GM23338 (cell line): ENCODE data around the gene SASH1. TPM values are rescaled to one million over a fixed set of nuclear protein-coding genes. Genes with fewer than 3 reads are reported as not detected.

Experiments used
- ATAC-seq: fragments of 200-7000 bp; cut with Tn5 transposase; 3 replicates; pipeline ENCODE4 v1.9.1; 2020
- DNase-seq: peaks from one replicate; pipeline ENCODE4 v3.0.0-alpha.2; 2015; ENCODE audit warnings: low spot score
- H2AFZ ChIP-seq: fragments of 200-600 bp; sonication (generic); 2 replicates; pipeline ENCODE4 v1.8.0; 2016; ENCODE audit warnings: antibody characterized with exemption, mild to moderate bottlenecking, moderate library complexity
- H3F3A ChIP-seq: fragments of 200-600 bp; sonication (generic); replicated peaks from 2 replicates; pipeline ENCODE4 v1.8.0; 2017; ENCODE audit warnings: antibody characterized with exemption, mixed run types, low read depth
- H3K27ac ChIP-seq: fragments of 200-600 bp; sonication (generic); 2 replicates; pipeline ENCODE4 v1.6.1; 2016; ENCODE audit warnings: low read depth
- H3K27me3 ChIP-seq: fragments of 200-600 bp; sonication (generic); 2 replicates; pipeline ENCODE4 v1.8.0; 2016; ENCODE audit warnings: mild to moderate bottlenecking, mixed run types, moderate library complexity; ENCODE audit not compliant: insufficient read depth
- H3K36me3 ChIP-seq: fragments of 200-600 bp; sonication (generic); 2 replicates; pipeline ENCODE4 v1.8.0; 2016; ENCODE audit warnings: mild to moderate bottlenecking; ENCODE audit not compliant: insufficient read depth
- H3K4me1 ChIP-seq: fragments of 200-600 bp; sonication (generic); 2 replicates; pipeline ENCODE4 v1.8.0; 2016; ENCODE audit warnings: mild to moderate bottlenecking, moderate library complexity; ENCODE audit not compliant: insufficient read depth
- H3K4me2 ChIP-seq: fragments of 200-600 bp; sonication (generic); 2 replicates; pipeline ENCODE4 v1.7.1; 2017; ENCODE audit warnings: mixed run types
- H3K4me3 ChIP-seq: fragments of 200-600 bp; sonication (generic); 2 replicates; pipeline ENCODE4 v1.6.1; 2016; ENCODE audit warnings: mixed run types
- H3K79me2 ChIP-seq: fragments of 200-600 bp; sonication (generic); replicated peaks from 2 replicates; pipeline ENCODE4 v1.8.0; 2017; ENCODE audit warnings: mild to moderate bottlenecking; ENCODE audit not compliant: insufficient read depth
- H3K9me2 ChIP-seq: fragments of 200-600 bp; sonication (generic); 2 replicates; pipeline ENCODE4 v1.8.0; 2017; ENCODE audit not compliant: insufficient read depth
- H4K20me1 ChIP-seq: fragments of 200-600 bp; sonication (generic); replicated peaks from 2 replicates; pipeline ENCODE4 v1.8.0; 2017; ENCODE audit warnings: mild to moderate bottlenecking; ENCODE audit not compliant: insufficient read depth
- H3K27ac Mint-ChIP-seq: 2 replicates; pipeline ENCODE4 v1.8.0; 2020; ENCODE audit warnings: inconsistent platforms, mild to moderate bottlenecking, moderate library complexity, mixed read lengths
- H3K27me3 Mint-ChIP-seq: 3 replicates; pipeline ENCODE4 v1.8.0; 2022; ENCODE audit warnings: low read depth, mild to moderate bottlenecking, moderate library complexity, mixed read lengths, inconsistent platforms; ENCODE audit not compliant: insufficient read depth, poor library complexity
- H3K36me3 Mint-ChIP-seq: 3 replicates; pipeline ENCODE4 v1.8.0; 2021; ENCODE audit warnings: low read depth, mild to moderate bottlenecking, inconsistent platforms, moderate library complexity, mixed read lengths
- H3K4me1 Mint-ChIP-seq: 3 replicates; pipeline ENCODE4 v1.8.0; 2020; ENCODE audit warnings: mild to moderate bottlenecking, inconsistent platforms, mixed read lengths
- H3K4me3 Mint-ChIP-seq: 3 replicates; pipeline ENCODE4 v1.8.0; 2021; ENCODE audit warnings: moderate library complexity, mild to moderate bottlenecking, inconsistent platforms, mixed read lengths
- H3K9me3 Mint-ChIP-seq: 3 replicates; pipeline ENCODE4 v1.8.0; 2020; ENCODE audit warnings: moderate library complexity, mild to moderate bottlenecking, inconsistent platforms, mixed read lengths
- CREB1 ChIP-seq: fragments of 250-450 bp; sonication (Bioruptor Pico); IDR thresholded peaks from 2 replicates; pipeline ENCODE4 v1.5.0; 2020; ENCODE audit warnings: low read depth, mild to moderate bottlenecking, moderate library complexity
- CTCF ChIP-seq, 2 experiments: fragments of 200-600 bp in 1 of 2; sonication (generic) in 1 of 2; conservative IDR thresholded peaks; 2 replicates each; pipeline versions ENCODE4 v1.5.1 to v1.6.1; 2016 to 2017; ENCODE audit warnings: antibody characterized with exemption in 2 of 2, low read depth in 2 of 2, mild to moderate bottlenecking in 2 of 2, moderate library complexity in 1 of 2
- ETS1 ChIP-seq: IDR thresholded peaks from 2 replicates; pipeline ENCODE4 v1.6.1; 2016; ENCODE audit warnings: antibody characterized with exemption
- EZH2 ChIP-seq: fragments of 200-600 bp; sonication (generic); IDR thresholded peaks from one replicate; pipeline ENCODE4 v1.8.0; 2017; ENCODE audit warnings: antibody characterized with exemption, mild to moderate bottlenecking, low read depth; ENCODE audit not compliant: unreplicated experiment
- EZH2phosphoT487 ChIP-seq: fragments of 200-600 bp; sonication (generic); IDR thresholded peaks from one replicate; pipeline ENCODE4 v1.8.1; 2018; ENCODE audit warnings: antibody characterized with exemption; ENCODE audit not compliant: unreplicated experiment
- JUNB ChIP-seq: IDR thresholded peaks from one replicate; pipeline ENCODE4 v1.6.1; 2016; ENCODE audit warnings: antibody characterized with exemption; ENCODE audit not compliant: unreplicated experiment
- NANOG ChIP-seq: IDR thresholded peaks from 2 replicates; pipeline ENCODE4 v1.6.1; 2016; ENCODE audit warnings: antibody characterized with exemption, borderline replicate concordance
- POLR2AphosphoS5 ChIP-seq: IDR thresholded peaks from 2 replicates; pipeline ENCODE4 v1.6.1; 2016; ENCODE audit warnings: antibody characterized with exemption, low read depth
- STAT1 ChIP-seq: IDR thresholded peaks from one replicate; pipeline ENCODE4 v1.6.1; 2016; ENCODE audit warnings: antibody characterized with exemption; ENCODE audit not compliant: unreplicated experiment
- ZNF114 ChIP-seq: fragments of 250-450 bp; sonication (Bioruptor Pico); IDR thresholded peaks from 2 replicates; pipeline ENCODE4 v1.5.0; 2020; ENCODE audit warnings: mild to moderate bottlenecking, moderate library complexity
- ZNF331 ChIP-seq: fragments of 250-450 bp; sonication (Bioruptor Pico); IDR thresholded peaks from 2 replicates; pipeline ENCODE4 v1.5.0; 2020; ENCODE audit warnings: low read depth, mild to moderate bottlenecking, moderate library complexity
- ZNF462 ChIP-seq: fragments of 250-450 bp; sonication (Bioruptor Pico); IDR thresholded peaks from 2 replicates; pipeline ENCODE4 v1.5.0; 2020; ENCODE audit warnings: mild to moderate bottlenecking, moderate library complexity
- polyA plus RNA-seq: library from polyadenylated mRNA; unstranded; fragments of >200 nt; fragmentation: Nextera tagmentation; extraction: Ambion mirVana; gene quantifications from 2 replicates; pipeline ENCODE4 v1.2.1, GENCODE V29; 2016
- total RNA-seq: library from RNA; depleted of rRNA; stranded (reverse); fragments of >200 nt; shearing (Covaris generic); gene quantifications from 2 replicates; pipeline ENCODE4 v1.2.3, GENCODE V29; 2014
- TF ChIP-seq, protein P1 (sequence below): IDR thresholded peaks from one replicate; pipeline ENCODE4 v1.6.1; 2018; ENCODE audit warnings: antibody characterized with exemption; ENCODE audit not compliant: unreplicated experiment

SASH1 gene
- total and polyA plus RNA-seq, 2 experiments from 2014 or later, result 8.2 to 30.2 TPM

DNA sequence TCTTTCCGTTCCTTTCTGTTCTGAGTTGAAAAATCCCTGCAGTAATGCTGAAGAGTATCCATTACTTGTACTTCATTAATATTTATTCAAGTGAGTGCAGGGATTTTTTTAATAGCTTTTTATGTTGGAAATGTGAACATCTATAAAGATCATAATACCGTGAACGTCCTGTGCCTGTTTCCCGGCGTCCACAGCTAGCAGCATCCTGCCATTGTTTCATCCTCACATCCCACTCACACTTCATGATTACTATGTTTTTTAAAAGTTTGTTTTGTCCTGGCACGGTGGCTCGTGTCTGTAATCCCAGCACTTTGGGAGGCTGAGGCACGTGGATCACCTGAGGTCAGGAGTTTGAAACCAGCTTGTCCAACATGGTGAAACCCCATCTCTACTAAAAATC is 54.3 kb downstream of the SASH1 start:
- Histone ChIP-seq H2AFZ (no peak overlapping the region), H3K27ac (no peak overlapping the region), H3K4me3 (no peak overlapping the region), H3K79me2 (peaks cover 10% of the 10 kb centered on the region), H4K20me1 (peaks cover 3% of the 10 kb centered on the region; the same call in 1 of the 2 replicates), H3K4me2 (no peak overlapping the region), H3F3A (no peaks in the 10 kb centered on the region), H3K9me2 (no peaks in the 10 kb centered on the region), H3K4me1 (no peaks in the 10 kb centered on the region), H3K27me3 (no peaks in the 10 kb centered on the region), H3K36me3 (no peaks in the 10 kb centered on the region)
- Mint-ChIP-seq H3K4me3 (no peak overlapping the region), H3K27ac (peak overlapping the region; percentile 72; the same call in 1 of the 2 replicates), H3K27me3 (peaks cover 1% of the 10 kb centered on the region), H3K4me1 (peaks cover 12% of the 10 kb centered on the region; the same call in 2 of the 3 replicates), H3K9me3 (no peaks in the 10 kb centered on the region), H3K36me3 (peaks cover 15% of the 10 kb centered on the region; the same call in 1 of the 3 replicates)
- DNase-seq (no peak), ATAC-seq (no peak)
- TF ChIP-seq CTCF (conservative IDR thresholded peaks at IDR 0.05; ENCODE audit: low read depth in 2 of 2), result no peak
- TF ChIP-seq ZNF114 (CRISPR knock-in tag), result no peak
- TF ChIP-seq STAT1, result no peak
- TF ChIP-seq EZH2phosphoT487, result no peak
- TF ChIP-seq EZH2, result no peak
- TF ChIP-seq, protein P1, sequence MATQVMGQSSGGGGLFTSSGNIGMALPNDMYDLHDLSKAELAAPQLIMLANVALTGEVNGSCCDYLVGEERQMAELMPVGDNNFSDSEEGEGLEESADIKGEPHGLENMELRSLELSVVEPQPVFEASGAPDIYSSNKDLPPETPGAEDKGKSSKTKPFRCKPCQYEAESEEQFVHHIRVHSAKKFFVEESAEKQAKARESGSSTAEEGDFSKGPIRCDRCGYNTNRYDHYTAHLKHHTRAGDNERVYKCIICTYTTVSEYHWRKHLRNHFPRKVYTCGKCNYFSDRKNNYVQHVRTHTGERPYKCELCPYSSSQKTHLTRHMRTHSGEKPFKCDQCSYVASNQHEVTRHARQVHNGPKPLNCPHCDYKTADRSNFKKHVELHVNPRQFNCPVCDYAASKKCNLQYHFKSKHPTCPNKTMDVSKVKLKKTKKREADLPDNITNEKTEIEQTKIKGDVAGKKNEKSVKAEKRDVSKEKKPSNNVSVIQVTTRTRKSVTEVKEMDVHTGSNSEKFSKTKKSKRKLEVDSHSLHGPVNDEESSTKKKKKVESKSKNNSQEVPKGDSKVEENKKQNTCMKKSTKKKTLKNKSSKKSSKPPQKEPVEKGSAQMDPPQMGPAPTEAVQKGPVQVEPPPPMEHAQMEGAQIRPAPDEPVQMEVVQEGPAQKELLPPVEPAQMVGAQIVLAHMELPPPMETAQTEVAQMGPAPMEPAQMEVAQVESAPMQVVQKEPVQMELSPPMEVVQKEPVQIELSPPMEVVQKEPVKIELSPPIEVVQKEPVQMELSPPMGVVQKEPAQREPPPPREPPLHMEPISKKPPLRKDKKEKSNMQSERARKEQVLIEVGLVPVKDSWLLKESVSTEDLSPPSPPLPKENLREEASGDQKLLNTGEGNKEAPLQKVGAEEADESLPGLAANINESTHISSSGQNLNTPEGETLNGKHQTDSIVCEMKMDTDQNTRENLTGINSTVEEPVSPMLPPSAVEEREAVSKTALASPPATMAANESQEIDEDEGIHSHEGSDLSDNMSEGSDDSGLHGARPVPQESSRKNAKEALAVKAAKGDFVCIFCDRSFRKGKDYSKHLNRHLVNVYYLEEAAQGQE, result no peak
- TF ChIP-seq ZNF331, result no peak
- no peak for TF ChIP-seq ETS1
- no peak for TF ChIP-seq NANOG
- no peak for TF ChIP-seq JUNB
- no peak for TF ChIP-seq CREB1 (CRISPR knock-in tag)
- TF ChIP-seq POLR2AphosphoS5, result no peak
- no peak for TF ChIP-seq ZNF462 (CRISPR knock-in tag)
